SW480 (cell line): ENCODE results near the gene TMEM19.
"Not testable (repeated sequence)": the region's sequence is repeated elsewhere in the genome, so short reads cannot be mapped to it uniquely, and the experiment has no call there.

Experiments
- DNase-seq: peaks from one replicate; pipeline ENCODE4 v3.0.0-alpha.2; 2016; ENCODE audit warnings: low spot score

TMEM19 gene

GRCh38 chr12:71666259-71666658 is 19.6 kb upstream of the TMEM19 start:
- DNase-seq = no peak

GRCh38 chr12:71671311-71671710 is 14.6 kb upstream of the TMEM19 start:
- no peak for DNase-seq

DNA sequence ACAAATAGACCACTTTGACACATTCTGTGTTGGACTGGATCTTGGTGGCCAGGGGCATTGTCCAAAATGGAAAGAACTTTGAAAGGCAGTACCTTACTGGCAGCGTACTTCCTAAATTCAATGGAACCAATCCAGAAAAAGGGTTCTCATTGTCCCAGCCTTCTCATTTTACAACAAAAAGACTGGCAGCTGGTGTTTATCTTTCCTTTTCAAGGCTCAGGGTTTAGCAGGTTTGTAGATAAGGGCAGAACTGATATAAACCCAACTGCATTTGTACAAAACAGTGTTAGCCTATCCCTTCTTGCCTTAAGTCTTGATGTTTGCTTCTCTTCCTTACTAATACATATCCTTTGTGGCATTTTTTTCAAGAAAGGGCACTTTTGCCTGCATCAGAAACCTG is 14.1 kb upstream of the TMEM19 start:
- no peak for DNase-seq

GRCh38 chr12:71682466-71682865 is 3.4 kb upstream of the TMEM19 start:
- no peak for DNase-seq

DNA sequence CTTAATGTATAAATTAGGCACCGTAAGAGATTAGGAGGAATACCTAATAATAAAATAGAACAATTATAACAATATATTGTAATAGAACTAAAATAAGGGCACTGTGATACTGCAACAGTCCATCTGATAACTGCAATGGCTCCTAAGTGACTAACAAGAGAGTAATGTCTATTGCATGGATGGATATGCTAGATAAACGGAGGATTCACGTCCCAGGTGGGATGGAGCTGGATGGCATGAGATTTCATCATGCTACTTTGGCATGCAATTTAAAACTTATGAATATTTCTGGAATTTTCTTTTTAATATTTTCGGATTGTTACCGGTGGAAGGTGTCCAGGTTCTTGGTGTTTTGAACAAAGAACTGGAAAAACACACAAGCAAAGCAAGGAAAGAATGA is 2.2 kb upstream of the TMEM19 start:
- no peak for DNase-seq

GRCh38 chr12:71684081-71684480 is 1.8 kb upstream of the TMEM19 start:
- no peak for DNase-seq

DNA sequence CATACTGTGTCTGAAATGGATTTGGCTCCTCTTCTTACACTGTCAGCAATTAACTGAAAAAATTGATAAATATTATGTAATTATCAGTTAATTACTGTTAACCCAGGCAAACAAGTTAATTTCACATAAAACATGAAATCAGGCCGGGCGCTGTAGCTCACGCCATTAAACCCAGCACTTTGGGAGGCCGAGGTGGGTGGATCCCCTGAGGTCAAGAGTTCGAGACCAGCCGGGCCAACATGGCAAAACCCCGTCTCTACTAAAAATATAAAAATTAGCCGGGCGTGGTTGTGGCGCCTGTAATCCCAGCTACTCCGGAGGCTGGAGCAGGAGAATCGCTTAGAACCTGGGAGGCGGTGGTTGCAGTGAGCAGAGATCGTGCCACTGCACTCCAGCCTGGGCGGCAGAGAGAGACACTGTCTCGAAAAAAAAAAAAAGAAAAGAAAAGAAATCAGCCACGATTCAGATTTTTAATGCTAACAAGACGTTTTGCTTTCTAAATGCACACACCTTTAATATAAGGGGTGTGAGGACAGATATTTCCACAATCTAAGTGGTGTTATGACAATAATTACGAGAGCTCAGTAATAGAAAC is 473 bp upstream of the TMEM19 start:
- DNase-seq = no peak

DNA sequence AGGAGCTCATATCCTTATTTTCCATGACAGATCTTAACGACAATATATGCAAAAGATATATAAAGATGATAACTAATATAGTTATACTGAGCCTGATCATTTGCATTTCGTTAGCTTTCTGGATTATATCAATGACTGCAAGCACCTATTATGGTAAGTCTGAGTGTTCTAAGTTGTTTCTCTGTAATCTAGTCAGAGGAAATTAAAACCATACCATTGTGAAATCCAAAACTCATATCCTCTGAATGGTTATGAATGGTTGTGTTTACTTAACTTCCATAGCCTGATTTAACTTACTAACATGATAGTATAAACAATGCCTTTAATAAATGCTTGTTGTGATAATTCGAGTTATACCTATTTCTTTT is 760 bp downstream of the TMEM19 start:
- no peak for DNase-seq

- DNase-seq = not testable (repeated sequence)
Observed at GRCh38 chr12:71687172-71687571, 1.3 kb downstream of the TMEM19 start.

- DNase-seq = no peak
Observed at GRCh38 chr12:71688961-71689570, 3.2 kb downstream of the TMEM19 start.

- no peak for DNase-seq
Observed at GRCh38 chr12:71691504-71692129, 5.7 kb downstream of the TMEM19 start.

GRCh38 chr12:71693126-71693525 is 7.2 kb downstream of the TMEM19 start:
- DNase-seq = no peak

- not testable (repeated sequence) for DNase-seq
Observed at GRCh38 chr12:71693651-71694050, 7.8 kb downstream of the TMEM19 start.

DNA sequence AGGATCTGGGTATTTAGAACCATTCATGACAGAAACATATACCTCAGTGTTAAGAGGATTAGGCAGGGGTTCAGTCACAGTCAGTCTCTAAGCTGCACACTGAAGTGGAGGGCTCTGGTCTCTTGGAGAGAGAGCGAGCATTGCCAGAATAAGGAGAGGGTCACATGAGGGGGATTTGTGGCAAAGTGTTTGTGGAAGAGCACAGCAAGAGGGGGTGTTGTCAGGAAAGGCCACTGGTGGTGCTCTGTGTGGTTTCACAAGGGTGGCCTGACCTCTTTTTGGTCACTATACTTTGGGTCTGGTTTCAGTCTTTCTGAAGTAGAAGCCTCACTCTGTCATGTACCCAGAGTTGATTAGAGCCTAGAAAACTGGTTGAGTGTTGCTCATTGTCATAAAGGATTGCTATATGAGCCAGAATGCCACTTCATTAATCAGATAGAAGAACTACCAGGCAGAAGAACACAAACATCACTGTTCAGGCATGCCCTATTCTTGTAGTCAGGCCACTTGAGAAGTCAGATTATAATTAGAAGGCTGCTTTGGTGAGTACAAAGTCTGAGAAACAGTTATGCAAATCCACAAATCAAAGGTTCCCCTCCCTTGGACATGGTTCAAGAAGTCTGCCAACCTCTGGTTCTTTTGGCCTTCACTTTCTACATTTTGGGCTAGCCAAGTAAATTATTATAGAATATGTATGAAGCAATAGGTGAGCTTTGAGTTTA is 8.4 kb downstream of the TMEM19 start:
- no peak for DNase-seq

DNA sequence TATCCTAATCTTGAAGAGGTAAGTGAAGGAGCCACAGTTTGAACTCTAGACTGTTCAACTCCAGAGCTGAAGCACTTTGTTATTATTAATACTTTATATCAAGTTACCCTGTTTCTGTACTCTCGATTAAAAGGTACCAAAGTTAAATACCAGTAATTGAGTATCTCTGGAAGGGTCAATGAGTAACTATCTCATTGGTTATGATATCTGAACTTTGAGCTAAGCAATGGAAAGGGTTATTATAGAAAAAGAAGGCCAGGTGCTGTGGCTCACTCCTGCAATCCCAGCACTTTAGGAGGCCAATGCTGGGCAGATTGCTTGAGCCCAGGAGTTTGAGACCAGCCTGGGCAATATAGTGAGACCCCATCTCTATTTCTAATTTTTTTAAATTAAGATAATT is 9.9 kb downstream of the TMEM19 start:
- no peak for DNase-seq

- DNase-seq = not testable (repeated sequence)
Observed at GRCh38 chr12:71702181-71702580, 16.3 kb downstream of the TMEM19 start.

- DNase-seq = no peak
Observed at GRCh38 chr12:71702590-71702989, 16.7 kb downstream of the TMEM19 start.

GRCh38 chr12:71703206-71703605 is 17.3 kb downstream of the TMEM19 start:
- no peak for DNase-seq

GRCh38 chr12:71704920-71705319 is 19.0 kb downstream of the TMEM19 start:
- DNase-seq = no peak

DNA sequence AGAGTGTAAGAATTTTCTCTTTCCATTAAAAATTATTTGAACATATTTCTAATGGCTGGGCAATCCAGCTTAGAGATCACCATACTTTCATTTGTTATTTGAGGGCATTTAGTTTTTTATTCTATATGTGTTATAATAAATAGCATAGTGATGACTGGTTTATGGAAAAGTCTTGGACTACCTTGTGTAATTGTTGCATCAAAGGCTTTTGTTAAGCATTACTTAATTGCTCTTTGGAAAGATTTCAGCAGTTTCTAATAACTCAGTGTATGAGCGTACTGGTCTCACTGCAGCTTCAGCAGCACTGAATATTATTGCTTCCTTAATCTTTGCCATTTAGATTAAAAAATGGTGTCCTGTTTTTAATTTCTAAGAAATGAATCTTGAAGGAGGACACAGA is 22.8 kb downstream of the TMEM19 start:
- DNase-seq = no peak

DNA sequence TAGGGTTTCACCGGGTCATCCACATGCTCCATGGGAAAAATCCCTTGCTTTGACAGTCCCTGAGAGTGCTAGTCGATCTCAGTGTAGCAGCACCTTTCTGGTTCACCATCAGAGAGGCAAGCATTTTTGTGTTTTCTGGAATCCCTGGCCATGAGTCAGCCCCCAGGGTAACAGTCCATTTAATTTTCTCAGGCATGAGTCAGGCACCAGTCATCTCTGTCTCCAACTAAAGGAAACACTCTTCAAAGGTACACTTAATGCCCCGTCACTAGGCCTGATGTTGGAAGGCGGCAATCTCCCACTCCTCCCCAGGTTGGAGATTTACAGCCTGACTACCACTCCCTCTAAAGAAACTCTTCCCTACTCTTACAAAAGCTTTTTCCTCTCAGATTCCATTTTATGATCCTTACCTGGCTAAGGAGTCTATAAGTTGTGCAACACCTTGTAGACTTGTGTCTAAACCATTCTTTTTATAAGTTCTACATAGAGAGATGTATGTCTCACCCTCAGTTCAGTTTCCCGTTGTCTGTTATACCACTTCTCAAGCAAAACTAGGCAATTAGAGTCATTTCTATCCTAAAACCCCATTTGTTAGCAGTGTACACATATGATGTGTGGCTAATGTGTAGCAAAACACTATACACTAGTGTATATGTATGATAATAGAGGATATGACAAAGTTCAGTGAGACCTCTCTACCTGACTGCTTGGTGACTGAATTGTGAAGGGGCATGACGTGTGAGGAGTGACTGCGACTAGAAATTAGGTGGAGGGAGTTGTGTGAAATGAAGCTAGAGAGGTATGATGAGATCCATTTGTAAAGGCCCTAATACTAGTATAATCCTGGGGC is 24.6 kb downstream of the TMEM19 start:
- DNase-seq = peak; percentile 76

DNA sequence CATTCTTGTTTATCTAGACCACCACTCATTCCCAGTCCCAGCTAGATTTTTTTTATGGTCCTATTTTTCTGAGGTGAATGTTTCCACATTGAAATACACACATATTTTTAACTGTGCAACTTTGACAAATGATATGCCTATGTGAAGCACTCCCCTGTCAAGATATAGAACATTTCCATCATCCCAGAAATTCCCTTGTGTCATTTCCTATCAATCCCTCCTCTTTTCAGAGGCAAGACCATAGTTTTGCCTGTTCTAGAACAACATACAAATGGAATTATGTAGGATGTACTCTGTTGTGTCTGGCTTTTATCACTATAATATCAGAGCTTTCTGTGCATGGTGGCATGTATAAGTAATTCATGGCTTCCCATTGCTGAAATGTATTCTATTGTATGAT is 32.7 kb downstream of the TMEM19 start:
- DNase-seq = no peak
